Testis (tissue), 2 donors: ENCODE results near the gene CDKAL1.
"Not testable (repeated sequence)": the region's sequence is repeated elsewhere in the genome, so short reads cannot be mapped to it uniquely, and the experiment has no call there.

ENCODE experiments used
- POLR2A ChIP-seq: fragments of 450-650 bp; IDR thresholded peaks from one replicate; pipeline ENCODE4 v1.6.1; 2017; ENCODE audit warnings: antibody characterized with exemption, mild to moderate bottlenecking, moderate library complexity
- TF ChIP-seq, protein P1 (sequence below), 3 experiments: fragments of 450-650 bp in 2 of 3; fragments of 200-600 bp in 1 of 3; sonication (generic) in 1 of 3; IDR thresholded peaks; one replicate each; pipeline ENCODE4 v1.5.1; 2016 to 2019; ENCODE audit warnings: antibody characterized with exemption in 3 of 3, mild to moderate bottlenecking in 2 of 3, moderate library complexity in 1 of 3

DNA sequence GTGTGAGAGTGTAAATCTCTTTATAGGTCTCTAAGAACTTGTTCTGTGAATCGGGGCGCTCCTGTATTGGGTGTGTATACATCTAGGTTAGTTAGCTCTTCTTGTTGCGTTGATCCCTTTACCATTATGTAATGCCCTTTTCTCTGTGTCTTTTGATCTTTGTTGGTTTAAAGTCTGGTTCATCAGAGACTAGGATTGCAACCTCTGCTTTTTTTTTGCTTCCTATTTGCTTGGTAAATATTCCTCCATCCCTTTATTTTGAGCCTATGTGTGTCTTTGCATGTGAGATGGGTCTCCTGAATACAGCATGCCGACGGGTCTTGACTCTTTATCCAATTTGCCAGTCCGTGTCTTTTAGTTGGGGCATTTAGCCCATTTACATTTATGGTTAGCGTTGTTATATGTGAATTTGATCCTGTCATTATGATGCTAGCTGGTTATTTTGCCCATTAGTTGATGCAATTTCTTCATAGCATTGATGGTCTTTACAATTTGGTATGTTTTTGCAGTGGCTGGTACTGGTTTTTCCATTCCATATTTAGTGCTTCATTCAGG, 60.1 kb downstream of the CDKAL1 start:
- TF ChIP-seq POLR2A: not testable (repeated sequence)
- TF ChIP-seq, protein P1, sequence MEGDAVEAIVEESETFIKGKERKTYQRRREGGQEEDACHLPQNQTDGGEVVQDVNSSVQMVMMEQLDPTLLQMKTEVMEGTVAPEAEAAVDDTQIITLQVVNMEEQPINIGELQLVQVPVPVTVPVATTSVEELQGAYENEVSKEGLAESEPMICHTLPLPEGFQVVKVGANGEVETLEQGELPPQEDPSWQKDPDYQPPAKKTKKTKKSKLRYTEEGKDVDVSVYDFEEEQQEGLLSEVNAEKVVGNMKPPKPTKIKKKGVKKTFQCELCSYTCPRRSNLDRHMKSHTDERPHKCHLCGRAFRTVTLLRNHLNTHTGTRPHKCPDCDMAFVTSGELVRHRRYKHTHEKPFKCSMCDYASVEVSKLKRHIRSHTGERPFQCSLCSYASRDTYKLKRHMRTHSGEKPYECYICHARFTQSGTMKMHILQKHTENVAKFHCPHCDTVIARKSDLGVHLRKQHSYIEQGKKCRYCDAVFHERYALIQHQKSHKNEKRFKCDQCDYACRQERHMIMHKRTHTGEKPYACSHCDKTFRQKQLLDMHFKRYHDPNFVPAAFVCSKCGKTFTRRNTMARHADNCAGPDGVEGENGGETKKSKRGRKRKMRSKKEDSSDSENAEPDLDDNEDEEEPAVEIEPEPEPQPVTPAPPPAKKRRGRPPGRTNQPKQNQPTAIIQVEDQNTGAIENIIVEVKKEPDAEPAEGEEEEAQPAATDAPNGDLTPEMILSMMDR (IDR thresholded peaks at IDR 0.05): not testable (repeated sequence)
